PFSK-1 (cell line): ENCODE measurements around the gene MTG2.

Source experiments
- FOXP2 ChIP-seq: optimal IDR thresholded peaks from 2 replicates; pipeline ENCODE3; 2011; ENCODE audit warnings: borderline replicate concordance, control low read depth, inconsistent platforms; ENCODE audit not compliant: insufficient read depth; ENCODE audit errors: extremely low read length, extremely low read depth
- POLR2AphosphoS5 ChIP-seq: IDR thresholded peaks from 2 replicates; pipeline ENCODE4 v1.6.1; 2012; ENCODE audit warnings: low read depth, mild to moderate bottlenecking, control low read depth, low read length, moderate library complexity
- SIN3A ChIP-seq: IDR thresholded peaks from 2 replicates; pipeline ENCODE4 v1.6.1; 2012; ENCODE audit warnings: mild to moderate bottlenecking, low read length, moderate library complexity, borderline replicate concordance; ENCODE audit not compliant: insufficient read depth
- TAF1 ChIP-seq: IDR thresholded peaks from 2 replicates; pipeline ENCODE4 v1.6.1; 2012; ENCODE audit warnings: low read length, control low read depth, borderline replicate concordance; ENCODE audit not compliant: insufficient read depth
- TF ChIP-seq, protein P1 (sequence below), 2 experiments: IDR thresholded peaks; 2 replicates each; pipeline versions ENCODE4 v1.6.1 to v1.8.0; 2011 to 2012; ENCODE audit warnings: low read depth in 2 of 2, low read length in 2 of 2, control low read depth in 1 of 2, inconsistent platforms in 1 of 2, mild to moderate bottlenecking in 1 of 2, moderate library complexity in 1 of 2; ENCODE audit not compliant: insufficient read depth in 1 of 2

Gene MTG2

GRCh38 chr20:62181808-62182207 is 1.0 kb upstream of the MTG2 start:
- no peak for TF ChIP-seq SIN3A
- TF ChIP-seq FOXP2: no peak
- TF ChIP-seq, protein P1, sequence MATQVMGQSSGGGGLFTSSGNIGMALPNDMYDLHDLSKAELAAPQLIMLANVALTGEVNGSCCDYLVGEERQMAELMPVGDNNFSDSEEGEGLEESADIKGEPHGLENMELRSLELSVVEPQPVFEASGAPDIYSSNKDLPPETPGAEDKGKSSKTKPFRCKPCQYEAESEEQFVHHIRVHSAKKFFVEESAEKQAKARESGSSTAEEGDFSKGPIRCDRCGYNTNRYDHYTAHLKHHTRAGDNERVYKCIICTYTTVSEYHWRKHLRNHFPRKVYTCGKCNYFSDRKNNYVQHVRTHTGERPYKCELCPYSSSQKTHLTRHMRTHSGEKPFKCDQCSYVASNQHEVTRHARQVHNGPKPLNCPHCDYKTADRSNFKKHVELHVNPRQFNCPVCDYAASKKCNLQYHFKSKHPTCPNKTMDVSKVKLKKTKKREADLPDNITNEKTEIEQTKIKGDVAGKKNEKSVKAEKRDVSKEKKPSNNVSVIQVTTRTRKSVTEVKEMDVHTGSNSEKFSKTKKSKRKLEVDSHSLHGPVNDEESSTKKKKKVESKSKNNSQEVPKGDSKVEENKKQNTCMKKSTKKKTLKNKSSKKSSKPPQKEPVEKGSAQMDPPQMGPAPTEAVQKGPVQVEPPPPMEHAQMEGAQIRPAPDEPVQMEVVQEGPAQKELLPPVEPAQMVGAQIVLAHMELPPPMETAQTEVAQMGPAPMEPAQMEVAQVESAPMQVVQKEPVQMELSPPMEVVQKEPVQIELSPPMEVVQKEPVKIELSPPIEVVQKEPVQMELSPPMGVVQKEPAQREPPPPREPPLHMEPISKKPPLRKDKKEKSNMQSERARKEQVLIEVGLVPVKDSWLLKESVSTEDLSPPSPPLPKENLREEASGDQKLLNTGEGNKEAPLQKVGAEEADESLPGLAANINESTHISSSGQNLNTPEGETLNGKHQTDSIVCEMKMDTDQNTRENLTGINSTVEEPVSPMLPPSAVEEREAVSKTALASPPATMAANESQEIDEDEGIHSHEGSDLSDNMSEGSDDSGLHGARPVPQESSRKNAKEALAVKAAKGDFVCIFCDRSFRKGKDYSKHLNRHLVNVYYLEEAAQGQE (IDR thresholded peaks at IDR 0.05; ENCODE audit: insufficient read depth in 1 of 2, low read depth in 2 of 2, low read length in 2 of 2): no peak
- no peak for TF ChIP-seq POLR2AphosphoS5
- no peak for TF ChIP-seq TAF1

- TF ChIP-seq, protein P1 (IDR thresholded peaks at IDR 0.05; ENCODE audit: insufficient read depth in 1 of 2, low read depth in 2 of 2, low read length in 2 of 2): no peak
- TF ChIP-seq POLR2AphosphoS5: no peak
- TF ChIP-seq SIN3A: no peak
- no peak for TF ChIP-seq TAF1
- TF ChIP-seq FOXP2: no peak
These were observed 756 bp downstream of the MTG2 start for GRCh38 chr20:62183426-62184142.

DNA sequence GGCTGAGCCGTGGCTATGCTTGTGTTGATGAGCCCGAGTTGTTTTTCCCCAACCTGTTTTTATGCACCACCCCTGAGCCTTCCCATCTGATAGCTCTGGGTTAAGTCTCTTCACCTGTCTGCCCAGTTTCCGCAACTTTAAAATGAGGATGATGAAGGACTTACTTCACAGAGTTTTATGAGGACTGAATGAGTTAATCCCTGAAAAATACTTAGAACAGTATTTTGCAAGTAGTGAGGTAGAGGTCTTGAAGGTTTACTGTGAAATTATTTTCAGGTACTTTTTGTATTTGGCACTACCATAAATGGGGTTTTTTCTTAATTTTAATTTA is 3.2 kb downstream of the MTG2 start:
- TF ChIP-seq TAF1 (no peak), POLR2AphosphoS5 (no peak), FOXP2 (no peak), SIN3A (no peak)
- TF ChIP-seq, protein P1 (IDR thresholded peaks at IDR 0.05; ENCODE audit: insufficient read depth in 1 of 2, low read depth in 2 of 2, low read length in 2 of 2): no peak

- TF ChIP-seq TAF1 (no peak), POLR2AphosphoS5 (no peak), FOXP2 (no peak), SIN3A (no peak)
- TF ChIP-seq, protein P1 (IDR thresholded peaks at IDR 0.05; ENCODE audit: insufficient read depth in 1 of 2, low read depth in 2 of 2, low read length in 2 of 2): no peak
These were observed 4.3 kb downstream of the MTG2 start for GRCh38 chr20:62186887-62187866.
